HG02759 (cell line): ENCODE results near the gene EPB41L4B.
A peak's percentile ranks its signal among the peaks of the same experiment; 100 is the strongest.

Source experiments
- ATAC-seq: cut with Tn5 transposase; IDR thresholded peaks from one replicate; pipeline ENCODE4 v1.9.1; 2021; ENCODE audit warnings: mild to moderate bottlenecking, moderate library complexity; ENCODE audit not compliant: unreplicated experiment

EPB41L4B gene

DNA sequence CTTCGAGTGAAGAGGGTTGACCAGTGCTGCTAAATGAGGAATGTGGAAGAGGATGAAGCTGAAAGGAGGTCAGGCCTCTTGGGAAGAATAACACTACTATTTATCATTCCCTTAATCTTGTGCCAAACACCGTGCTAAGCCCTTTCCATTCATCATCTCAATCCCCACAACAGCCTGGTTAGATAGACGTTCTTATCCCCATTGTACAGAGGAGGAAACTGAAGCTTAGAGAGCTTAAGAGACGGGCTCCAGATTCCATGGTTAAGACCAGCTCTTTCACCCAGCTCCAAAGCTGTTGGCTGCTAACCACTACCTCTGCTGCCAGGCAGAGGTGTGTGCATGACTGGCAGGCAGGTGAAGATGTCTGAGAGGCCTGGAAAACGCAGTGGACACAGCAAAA, 868 bp upstream of the EPB41L4B start:
- no peak for ATAC-seq

DNA sequence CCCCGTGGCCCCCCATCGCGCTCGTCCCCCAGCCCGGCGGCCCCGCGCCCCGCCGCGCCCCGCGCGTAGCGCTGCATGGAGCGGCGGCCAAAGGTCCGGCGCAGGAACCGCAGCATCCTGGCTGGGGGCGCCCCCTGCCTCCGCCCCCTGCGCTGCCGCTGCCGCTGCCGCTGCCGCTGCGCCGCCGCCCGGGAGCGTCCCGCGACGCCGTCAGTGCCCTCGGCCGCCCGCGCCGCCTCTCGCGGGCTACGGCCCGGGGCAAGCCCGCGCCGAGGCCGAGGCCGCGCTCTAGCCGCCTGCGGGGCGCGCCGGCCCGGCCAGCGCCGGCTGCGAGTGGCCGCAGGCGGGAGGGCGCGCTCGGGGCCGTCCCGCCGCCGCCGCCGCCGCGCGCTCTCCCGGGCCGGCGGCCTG, 523 bp downstream of the EPB41L4B start:
- peak; percentile 36 for ATAC-seq

DNA sequence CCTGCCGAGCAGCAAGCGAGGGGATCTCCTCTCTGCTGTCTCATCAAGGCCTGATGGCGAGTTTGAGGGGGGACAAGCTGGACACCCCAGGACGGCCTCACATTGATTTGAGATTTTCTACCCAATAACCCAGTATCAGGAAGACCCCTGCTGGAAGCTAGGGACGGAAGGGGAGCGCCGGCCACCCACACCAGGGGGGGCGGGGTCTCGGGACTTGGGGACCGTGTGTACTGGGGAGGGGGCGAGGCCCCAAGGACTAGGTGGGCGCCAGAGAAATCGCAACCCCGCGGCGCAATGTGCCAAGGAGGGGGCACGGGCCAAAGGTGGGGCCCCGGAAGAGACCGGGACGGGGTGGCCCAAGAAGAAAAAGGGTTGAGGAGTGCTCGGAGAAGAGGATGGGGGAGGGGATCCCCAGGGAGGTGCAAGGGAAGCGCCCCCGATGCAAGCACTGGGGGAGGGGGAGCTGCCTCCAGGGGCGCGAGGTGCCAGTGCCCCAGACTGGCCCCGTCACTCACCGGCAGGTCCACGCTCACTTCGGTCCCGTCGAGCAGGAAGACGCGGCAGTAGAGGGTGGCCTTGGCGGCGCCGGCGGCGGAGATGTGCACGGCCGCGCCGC, 1.1 kb downstream of the EPB41L4B start:
- peak; percentile 19 for ATAC-seq

GRCh38 chr9:109319017-109319625, 1.7 kb downstream of the EPB41L4B start:
- no peak for ATAC-seq

- ATAC-seq, result no peak
These were observed 2.7 kb downstream of the EPB41L4B start for GRCh38 chr9:109317979-109318741.

DNA sequence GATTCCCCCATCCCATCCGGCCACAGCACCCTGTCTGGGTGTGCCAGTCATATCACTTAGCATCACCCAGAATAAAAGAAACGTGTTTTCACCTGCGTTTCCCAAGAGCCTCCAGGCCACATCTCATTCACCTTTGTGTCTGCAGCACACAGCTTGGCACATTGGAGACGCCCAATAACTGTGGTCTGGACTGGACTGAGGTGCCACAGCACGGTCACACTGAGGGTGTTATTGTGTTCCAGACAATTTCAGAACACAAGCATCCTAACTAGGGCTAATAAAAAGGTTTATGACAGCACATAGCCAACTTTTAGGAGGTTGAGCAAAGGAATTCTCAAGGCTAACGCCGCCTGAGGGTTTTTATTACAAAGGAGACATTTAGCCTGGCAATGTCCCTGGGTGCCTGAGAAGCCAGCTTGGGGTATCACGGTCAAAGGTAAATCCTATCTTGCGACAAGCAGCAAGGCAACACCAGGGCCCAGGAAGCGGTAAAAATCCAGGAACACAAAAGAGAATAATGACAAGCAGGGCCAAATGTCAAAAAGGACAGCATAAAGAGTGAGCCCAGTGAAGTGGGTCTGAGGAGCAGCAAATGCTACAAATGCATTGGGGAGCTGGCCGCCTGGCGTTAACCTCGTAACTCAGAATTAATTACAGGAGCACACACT, 3.4 kb downstream of the EPB41L4B start:
- no peak for ATAC-seq

GRCh38 chr9:109316207-109316640, 4.6 kb downstream of the EPB41L4B start:
- no peak for ATAC-seq

- no peak for ATAC-seq
These were observed 5.2 kb downstream of the EPB41L4B start for GRCh38 chr9:109315480-109316206.

DNA sequence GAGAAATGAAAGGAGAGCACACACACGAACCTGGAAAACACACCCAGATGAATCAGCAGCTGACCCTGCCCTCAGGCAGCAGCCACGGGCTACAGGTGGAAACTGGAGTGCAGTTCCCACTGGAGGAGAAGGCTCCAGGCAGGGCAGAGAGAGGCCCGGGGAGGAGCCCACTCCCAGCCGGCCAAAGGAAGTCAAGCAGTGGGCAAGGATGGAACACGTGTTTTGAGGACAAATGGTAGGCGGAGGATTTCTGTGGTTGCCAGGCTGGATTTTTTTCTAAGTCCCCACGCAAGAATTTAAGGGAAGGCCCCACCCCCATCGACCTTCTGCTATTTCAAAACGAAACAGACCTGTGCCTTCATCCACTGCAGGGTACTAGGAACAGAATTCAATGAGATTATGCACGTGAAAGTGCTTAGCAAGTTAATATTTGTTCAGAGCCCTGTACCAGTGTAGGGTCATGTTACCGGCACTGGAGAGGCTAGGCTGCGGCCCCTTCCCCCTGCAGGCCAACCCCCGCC, 6.8 kb downstream of the EPB41L4B start:
- no peak for ATAC-seq

GRCh38 chr9:109313351-109313750, 7.5 kb downstream of the EPB41L4B start:
- no peak for ATAC-seq

DNA sequence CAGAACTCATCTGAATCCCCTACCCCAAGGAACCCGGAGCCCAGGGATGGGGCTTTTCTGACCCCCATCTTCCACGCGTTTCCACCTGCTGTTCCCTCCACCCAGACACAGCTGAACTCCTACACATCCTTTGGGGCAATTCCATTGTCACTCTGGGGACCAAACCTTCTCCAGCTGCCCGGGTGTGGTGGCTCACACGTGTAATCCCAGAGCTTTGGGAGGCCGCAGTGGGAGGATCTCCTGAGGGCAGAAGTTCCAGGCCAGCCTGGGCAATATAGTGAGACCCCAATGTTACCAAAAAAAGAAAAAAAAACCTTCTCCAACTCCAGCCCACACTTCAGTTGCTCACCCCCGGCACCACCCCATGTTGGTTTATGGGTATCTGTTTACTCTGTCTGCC, 8.1 kb downstream of the EPB41L4B start:
- no peak for ATAC-seq

GRCh38 chr9:109311731-109312130, 9.1 kb downstream of the EPB41L4B start:
- no peak for ATAC-seq

DNA sequence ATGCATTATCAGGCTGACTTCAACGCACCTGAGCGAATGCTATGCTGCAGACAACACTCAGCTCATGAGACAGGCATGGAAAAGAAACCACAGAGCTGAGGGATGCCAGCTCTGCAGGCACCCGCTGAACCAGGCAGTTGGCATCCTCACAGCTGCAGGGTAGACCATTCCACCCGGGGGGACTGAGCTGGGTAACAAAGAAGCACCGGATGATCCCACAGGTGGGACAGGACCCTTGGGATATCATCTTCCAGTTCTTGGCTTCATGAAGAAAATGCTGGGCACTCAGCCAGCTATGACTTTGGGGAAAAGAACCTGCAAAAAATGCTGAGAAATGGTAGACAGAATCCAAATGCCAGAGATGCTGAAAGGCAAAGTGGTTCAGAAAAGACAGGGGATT, 9.6 kb downstream of the EPB41L4B start:
- no peak for ATAC-seq

DNA sequence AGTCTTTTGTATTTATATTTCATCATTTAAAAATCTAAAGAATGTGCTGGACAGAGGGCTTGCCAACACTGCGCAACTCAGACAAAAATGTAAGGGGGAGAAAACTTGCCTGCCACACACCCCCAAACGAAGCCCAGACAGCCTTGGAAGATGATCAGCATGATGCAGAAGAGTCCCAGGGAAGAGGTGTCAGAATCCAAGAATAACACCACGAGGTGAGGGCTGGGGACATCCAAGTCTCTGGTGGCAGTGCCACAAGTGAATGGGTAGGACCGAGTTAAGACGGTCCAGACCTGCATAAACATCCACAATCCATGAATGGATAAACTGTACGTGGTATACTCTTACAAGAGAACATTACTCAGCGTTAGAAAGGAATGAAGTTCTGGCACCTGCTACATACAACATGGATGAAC, 10.4 kb downstream of the EPB41L4B start:
- no peak for ATAC-seq

DNA sequence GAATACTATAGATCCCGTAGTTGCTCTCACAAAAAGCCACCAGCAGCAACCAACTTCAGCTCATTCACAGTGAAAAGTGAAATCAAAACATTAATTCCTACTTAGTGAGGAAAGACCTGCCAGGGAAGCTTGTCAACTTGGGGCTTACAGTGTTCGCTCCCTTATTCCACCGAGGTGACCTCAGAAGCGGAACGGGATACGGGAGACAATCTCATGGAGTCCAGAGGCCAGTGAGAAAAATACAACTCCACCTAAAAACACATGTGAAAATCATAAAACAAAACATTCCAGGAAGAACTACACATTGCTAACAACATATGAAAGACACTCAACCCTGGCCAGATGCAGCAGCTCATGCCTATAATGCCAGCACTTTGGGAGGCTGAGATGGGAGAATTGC, 11.6 kb downstream of the EPB41L4B start:
- ATAC-seq, result no peak

- ATAC-seq, result no peak
These were observed 13.2 kb downstream of the EPB41L4B start for GRCh38 chr9:109307380-109308240.

- ATAC-seq, result no peak
These were observed 15.1 kb downstream of the EPB41L4B start for GRCh38 chr9:109305801-109306200.

- no peak for ATAC-seq
These were observed 16.5 kb downstream of the EPB41L4B start for GRCh38 chr9:109304347-109304746.

- no peak for ATAC-seq
These were observed 17.0 kb downstream of the EPB41L4B start for GRCh38 chr9:109303900-109304299.

GRCh38 chr9:109302606-109303005, 18.3 kb downstream of the EPB41L4B start:
- no peak for ATAC-seq
